ENCODE measurements around the gene BBS10. TPM values are rescaled to one million over a fixed set of nuclear protein-coding genes. Genes with fewer than 3 reads are reported as not detected.
"Not testable (repeated sequence)": the region's sequence is repeated elsewhere in the genome, so short reads cannot be mapped to it uniquely, and the experiment has no call there.

The BBS10 gene
- total RNA-seq, 4 donors from 2014 or later: 5.2 to 6.4 TPM; not detected in 2

- intact Hi-C loops (cut with DNase I; ENCODE audit: low total_unique reads) (no loop called here), in situ Hi-C loops (cut with MboI; ENCODE audit: low pct_ligation_motif_present in 1 of 4, low pct_unique_long_range_greater_than_20kb in 1 of 4, low sequenced_read_pairs in 3 of 4) (no loop called here)
- Histone ChIP-seq H3K36me3 (no peaks in the 10 kb centered on the region), H3K27ac (no peak overlapping the region), H3K4me1 (no peaks in the 10 kb centered on the region), H3K4me3 (no peak overlapping the region), H3K9me3 (no peaks in the 10 kb centered on the region), H3K27me3 (peaks cover 3% of the 10 kb centered on the region)
- no peak for DNase-seq
- TF ChIP-seq POLR2A (IDR thresholded peaks at IDR 0.05): no peak
- no peak for TF ChIP-seq CTCF (IDR thresholded peaks at IDR 0.05)
- no peak for TF ChIP-seq POLR2AphosphoS5 (IDR thresholded peaks at IDR 0.05)
- TF ChIP-seq EP300 (IDR thresholded peaks at IDR 0.05; ENCODE audit: low read depth): no peak
- WGBS, 2 donors (ENCODE audit: low coverage in 1 of 2): 91% methylated on average over 4 to 5 of the region's 5 CpGs
These were observed 18.6 kb downstream of the BBS10 start for GRCh38 chr12:76329606-76330005.

- Histone ChIP-seq H3K36me3 (no peaks in the 10 kb centered on the region), H3K27me3 (peaks cover 3% of the 10 kb centered on the region), H3K9me3 (no peaks in the 10 kb centered on the region), H3K27ac (no peak overlapping the region), H3K4me1 (no peaks in the 10 kb centered on the region), H3K4me3 (no peak overlapping the region)
- in situ Hi-C loops (cut with MboI; ENCODE audit: low pct_ligation_motif_present in 1 of 4, low pct_unique_long_range_greater_than_20kb in 1 of 4, low sequenced_read_pairs in 3 of 4) (no loop called here), intact Hi-C loops (cut with DNase I; ENCODE audit: low total_unique reads) (no loop called here)
- WGBS, 2 donors (ENCODE audit: low coverage in 1 of 2): 83 to 87% methylated on average over 2 of the region's 2 CpGs
- DNase-seq: no peak
- TF ChIP-seq EP300 (IDR thresholded peaks at IDR 0.05; ENCODE audit: low read depth) (no peak), CTCF (IDR thresholded peaks at IDR 0.05) (no peak), POLR2AphosphoS5 (IDR thresholded peaks at IDR 0.05) (no peak), POLR2A (IDR thresholded peaks at IDR 0.05) (no peak)
These were observed 19.1 kb downstream of the BBS10 start for GRCh38 chr12:76329159-76329558.

GRCh38 chr12:76319595-76320319, 28.5 kb downstream of the BBS10 start:
- H3K27me3 ChIP-seq; intact Hi-C loops (cut with DNase I; ENCODE audit: low total_unique reads); H3K36me3 ChIP-seq; H3K9me3 ChIP-seq; in situ Hi-C loops (cut with MboI; ENCODE audit: low pct_ligation_motif_present in 1 of 4, low pct_unique_long_range_greater_than_20kb in 1 of 4, low sequenced_read_pairs in 3 of 4); DNase-seq; H3K27ac ChIP-seq; H3K4me1 ChIP-seq: not testable (repeated sequence)
- peak overlapping the region in 1 of 4 donors; percentile 25 for H3K4me3 ChIP-seq
- 74 to 100% methylated on average over 2 to 30 of the region's 32 CpGs for WGBS, 2 donors (ENCODE audit: low coverage in 1 of 2)

- DNase-seq: no peak
- no peaks in the 10 kb centered on the region for H3K9me3 ChIP-seq
- no peaks in the 10 kb centered on the region for H3K36me3 ChIP-seq
- WGBS, 2 donors (ENCODE audit: low coverage in 1 of 2): 71 to 95% methylated on average over 1 of the region's 1 CpG
- no peaks in the 10 kb centered on the region for H3K27me3 ChIP-seq
- no peak overlapping the region for H3K4me3 ChIP-seq
- TF ChIP-seq POLR2A (IDR thresholded peaks at IDR 0.05) (no peak), CTCF (IDR thresholded peaks at IDR 0.05) (no peak), EP300 (IDR thresholded peaks at IDR 0.05; ENCODE audit: low read depth) (no peak), POLR2AphosphoS5 (IDR thresholded peaks at IDR 0.05) (no peak)
- intact Hi-C loops (cut with DNase I; ENCODE audit: low total_unique reads) (no loop called here), in situ Hi-C loops (cut with MboI; ENCODE audit: low pct_ligation_motif_present in 1 of 4, low pct_unique_long_range_greater_than_20kb in 1 of 4, low sequenced_read_pairs in 3 of 4) (no loop called here)
- H3K27ac ChIP-seq: no peak overlapping the region
- H3K4me1 ChIP-seq: no peaks in the 10 kb centered on the region
These were observed 29.2 kb downstream of the BBS10 start for GRCh38 chr12:76318773-76319594.
